ENCODE results near the gene PIGB.
"Not testable (repeated sequence)": the region's sequence is repeated elsewhere in the genome, so short reads cannot be mapped to it uniquely, and the experiment has no call there.

Gene PIGB

DNA sequence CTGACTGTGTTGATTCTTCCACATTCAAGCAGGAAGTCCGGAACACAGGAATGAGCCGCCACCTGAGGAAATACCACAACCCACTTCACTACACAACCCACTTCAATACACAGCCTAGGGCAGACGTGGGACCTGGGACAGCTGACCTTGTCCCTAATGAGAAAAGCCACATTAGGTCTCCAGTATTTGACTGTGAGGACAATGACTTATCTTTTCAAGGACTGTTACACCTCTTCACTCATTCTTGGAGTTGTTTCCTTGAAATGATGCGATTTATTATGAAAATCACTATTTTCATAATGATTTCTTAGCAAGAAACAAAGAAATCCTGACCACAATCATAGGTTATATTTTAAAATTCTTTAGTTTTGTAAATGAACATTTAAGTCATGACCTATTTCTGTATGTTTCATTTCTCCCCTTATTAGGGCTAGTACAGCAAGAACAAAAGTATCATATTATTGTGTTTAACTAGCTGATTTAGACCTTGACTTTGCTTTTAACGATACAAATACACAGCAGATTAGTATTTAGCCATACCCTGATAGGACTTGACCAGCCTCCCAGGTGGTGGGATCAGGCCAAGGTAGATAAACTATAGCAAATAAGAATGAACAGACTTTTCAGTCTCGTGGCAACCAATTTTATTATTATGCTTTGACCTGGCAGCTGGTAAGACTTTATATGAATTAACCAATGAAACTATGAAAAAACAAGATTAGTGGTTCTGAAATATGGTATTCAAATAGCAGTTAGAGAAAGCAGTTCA, 35.5 kb upstream of the PIGB start:
- H3K4me1 ChIP-seq (ENCODE audit: control insufficient read depth in 1 of 2, insufficient read depth in 2 of 2, low read length in 2 of 2): peaks cover 0 to 10% of the 10 kb centered on the region in 2 donors
- no peaks in the 10 kb centered on the region for H3K36me3 ChIP-seq (ENCODE audit: control insufficient read depth in 1 of 2, insufficient read depth in 2 of 2, low read length in 2 of 2)
- H3K27me3 ChIP-seq (ENCODE audit: low read depth, low read length): no peaks in the 10 kb centered on the region
- H3K4me3 ChIP-seq (ENCODE audit: low read depth in 1 of 2, low read length in 2 of 2): no peak overlapping the region
- peak overlapping the region; percentile 6 for H3K27ac ChIP-seq (ENCODE audit: low read length)
- H3K9me3 ChIP-seq (ENCODE audit: control insufficient read depth in 1 of 2, low read length in 2 of 2): no peaks in the 10 kb centered on the region

DNA sequence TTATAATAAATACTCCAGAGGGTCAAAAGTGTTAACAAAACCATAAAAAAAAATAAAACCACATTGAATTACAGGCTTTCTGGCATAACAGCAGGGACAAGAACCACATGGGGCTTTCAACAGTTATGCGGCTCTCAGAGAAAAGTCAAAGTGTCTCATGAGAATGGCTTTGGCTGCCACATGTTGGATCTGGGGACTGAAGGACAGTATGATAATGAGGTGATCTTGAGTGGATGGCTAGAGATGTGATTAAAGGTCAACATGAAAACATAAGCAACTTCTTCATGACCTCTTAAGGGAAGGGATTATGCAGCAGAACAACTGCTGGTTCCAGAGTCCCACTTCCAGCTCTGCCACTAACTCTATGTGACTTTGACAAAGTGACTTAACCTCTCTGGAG, 34.6 kb upstream of the PIGB start:
- Histone ChIP-seq H3K9me3 (ENCODE audit: control insufficient read depth in 1 of 2, low read length in 2 of 2) (no peaks in the 10 kb centered on the region), H3K27me3 (ENCODE audit: low read depth, low read length) (no peaks in the 10 kb centered on the region), H3K4me3 (ENCODE audit: low read depth in 1 of 2, low read length in 2 of 2) (no peak overlapping the region), H3K36me3 (ENCODE audit: control insufficient read depth in 1 of 2, insufficient read depth in 2 of 2, low read length in 2 of 2) (no peaks in the 10 kb centered on the region), H3K27ac (ENCODE audit: low read length) (no peak overlapping the region), H3K4me1 (ENCODE audit: control insufficient read depth in 1 of 2, insufficient read depth in 2 of 2, low read length in 2 of 2) (peaks cover 0 to 7% of the 10 kb centered on the region in 2 donors)

DNA sequence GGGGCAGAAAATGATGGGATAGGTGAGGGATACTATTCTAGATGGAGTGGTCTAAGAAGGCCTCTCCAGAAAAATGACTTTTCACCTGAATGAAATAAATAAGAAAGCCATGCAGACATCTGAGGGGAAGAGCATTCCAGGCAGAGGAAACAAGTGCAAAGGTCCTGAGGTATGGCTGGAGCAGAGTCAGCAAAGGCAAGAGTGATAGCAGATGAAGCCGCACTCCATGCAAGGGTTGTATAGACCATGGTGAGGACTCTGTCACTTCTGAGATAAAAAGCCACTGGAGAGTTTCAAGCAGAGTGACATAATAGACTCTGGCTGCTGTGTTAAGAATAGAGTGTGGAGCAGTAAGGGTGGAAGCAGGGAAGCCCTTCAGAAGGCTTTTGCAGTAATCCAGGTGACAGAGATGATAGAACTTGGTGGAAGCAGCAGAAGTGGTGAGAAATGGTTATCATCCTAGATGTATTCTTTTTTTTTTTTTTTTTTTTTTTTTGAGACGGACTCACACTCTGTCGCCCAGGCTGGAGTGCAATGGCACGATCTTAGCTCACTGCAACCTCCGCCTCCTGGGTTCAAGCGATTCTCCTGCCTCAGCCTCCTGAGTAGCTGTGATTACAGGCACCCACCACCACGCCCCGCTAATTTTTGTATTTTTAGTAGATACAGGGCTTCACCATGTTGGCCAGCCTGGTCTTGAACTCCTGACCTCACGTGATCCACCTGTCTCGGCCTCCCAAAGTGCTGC, 32.4 kb upstream of the PIGB start:
- H3K36me3 ChIP-seq (ENCODE audit: control insufficient read depth in 1 of 2, insufficient read depth in 2 of 2, low read length in 2 of 2); H3K9me3 ChIP-seq (ENCODE audit: control insufficient read depth in 1 of 2, low read length in 2 of 2); H3K27me3 ChIP-seq (ENCODE audit: low read depth, low read length); H3K4me3 ChIP-seq (ENCODE audit: low read depth in 1 of 2, low read length in 2 of 2); H3K27ac ChIP-seq (ENCODE audit: low read length); H3K4me1 ChIP-seq (ENCODE audit: control insufficient read depth in 1 of 2, insufficient read depth in 2 of 2, low read length in 2 of 2): not testable (repeated sequence)

DNA sequence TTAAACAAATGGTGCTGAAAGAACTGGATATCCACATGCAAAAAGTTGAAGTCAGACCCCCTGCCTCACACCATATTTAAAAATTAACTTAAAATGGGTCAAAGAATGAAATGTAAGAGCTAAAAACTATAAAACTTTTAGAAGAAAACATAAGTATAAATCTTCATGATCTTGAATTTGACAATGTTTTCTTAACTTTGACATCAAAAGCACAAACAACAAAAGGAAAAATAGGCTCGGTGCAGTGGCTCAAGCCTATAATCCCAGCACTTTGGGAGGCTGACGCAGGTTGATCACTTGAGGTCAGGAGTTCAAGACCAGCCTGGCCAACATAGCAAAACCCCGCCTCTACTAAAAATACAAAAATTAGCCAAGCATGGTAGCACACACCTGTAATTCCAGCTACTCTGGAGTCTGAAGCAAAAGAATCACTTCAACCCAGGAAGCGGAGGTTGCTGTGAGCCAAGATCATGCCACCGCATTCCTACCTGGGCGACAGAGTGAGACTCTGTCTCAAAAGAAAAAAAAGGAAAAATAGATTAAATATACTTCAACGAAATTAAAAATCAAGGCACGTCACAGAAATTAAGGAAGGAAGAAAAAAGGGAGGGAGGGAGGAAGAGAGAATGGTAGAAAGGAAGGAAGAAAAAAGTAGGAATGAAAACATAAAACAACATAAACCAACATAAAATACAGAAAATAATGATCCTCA, 30.9 kb upstream of the PIGB start:
- Histone ChIP-seq H3K9me3 (ENCODE audit: control insufficient read depth in 1 of 2, low read length in 2 of 2) (no peaks in the 10 kb centered on the region), H3K4me1 (ENCODE audit: control insufficient read depth in 1 of 2, insufficient read depth in 2 of 2, low read length in 2 of 2) (no peaks in the 10 kb centered on the region), H3K36me3 (ENCODE audit: control insufficient read depth in 1 of 2, insufficient read depth in 2 of 2, low read length in 2 of 2) (peaks cover 0 to 4% of the 10 kb centered on the region in 2 donors), H3K27ac (ENCODE audit: low read length) (peak overlapping the region; percentile 64), H3K27me3 (ENCODE audit: low read depth, low read length) (no peaks in the 10 kb centered on the region), H3K4me3 (ENCODE audit: low read depth in 1 of 2, low read length in 2 of 2) (peak overlapping the region; percentile 90)

DNA sequence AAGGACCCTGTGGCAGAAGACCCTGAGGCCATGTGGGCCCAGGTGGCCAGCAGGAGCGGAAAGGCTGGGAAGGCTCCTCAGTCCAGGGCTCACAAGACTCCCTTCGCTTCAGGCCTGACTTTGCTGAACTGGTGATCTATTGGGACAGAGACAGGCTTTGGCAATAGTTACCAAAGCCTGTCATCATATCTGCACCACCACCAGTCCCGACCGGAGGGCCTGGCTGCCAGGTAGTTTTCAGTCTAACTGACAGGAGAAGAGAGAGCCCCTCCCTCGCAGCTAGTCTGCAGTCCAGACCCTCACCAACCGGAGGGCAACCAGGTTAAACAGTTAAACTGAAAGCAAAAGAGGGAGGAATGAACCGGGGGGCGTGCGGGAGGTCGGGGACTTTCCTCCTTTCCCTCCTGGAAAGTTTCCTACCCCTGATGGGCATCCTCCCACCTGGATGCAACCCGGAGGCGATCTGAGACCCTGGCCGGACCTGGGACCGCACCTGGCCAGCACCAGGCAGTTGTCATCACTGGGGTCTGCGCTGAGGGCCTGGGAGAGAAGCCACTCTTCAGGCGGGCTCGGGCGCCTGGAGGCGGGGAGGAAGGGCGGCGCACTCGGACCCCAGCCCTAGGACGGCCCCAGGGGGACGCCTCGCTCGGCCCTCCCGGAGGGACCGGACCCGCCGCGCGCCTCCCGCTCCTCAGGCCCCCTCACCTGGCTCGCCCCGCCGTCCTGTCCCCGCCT, 29.8 kb upstream of the PIGB start:
- Histone ChIP-seq H3K4me1 (ENCODE audit: control insufficient read depth in 1 of 2, insufficient read depth in 2 of 2, low read length in 2 of 2) (no peaks in the 10 kb centered on the region), H3K4me3 (ENCODE audit: low read depth in 1 of 2, low read length in 2 of 2) (peak overlapping the region; percentile 90), H3K27ac (ENCODE audit: low read length) (peak overlapping the region; percentile 64), H3K9me3 (ENCODE audit: control insufficient read depth in 1 of 2, low read length in 2 of 2) (no peaks in the 10 kb centered on the region), H3K27me3 (ENCODE audit: low read depth, low read length) (no peaks in the 10 kb centered on the region), H3K36me3 (ENCODE audit: control insufficient read depth in 1 of 2, insufficient read depth in 2 of 2, low read length in 2 of 2) (peaks cover 0 to 4% of the 10 kb centered on the region in 2 donors)

DNA sequence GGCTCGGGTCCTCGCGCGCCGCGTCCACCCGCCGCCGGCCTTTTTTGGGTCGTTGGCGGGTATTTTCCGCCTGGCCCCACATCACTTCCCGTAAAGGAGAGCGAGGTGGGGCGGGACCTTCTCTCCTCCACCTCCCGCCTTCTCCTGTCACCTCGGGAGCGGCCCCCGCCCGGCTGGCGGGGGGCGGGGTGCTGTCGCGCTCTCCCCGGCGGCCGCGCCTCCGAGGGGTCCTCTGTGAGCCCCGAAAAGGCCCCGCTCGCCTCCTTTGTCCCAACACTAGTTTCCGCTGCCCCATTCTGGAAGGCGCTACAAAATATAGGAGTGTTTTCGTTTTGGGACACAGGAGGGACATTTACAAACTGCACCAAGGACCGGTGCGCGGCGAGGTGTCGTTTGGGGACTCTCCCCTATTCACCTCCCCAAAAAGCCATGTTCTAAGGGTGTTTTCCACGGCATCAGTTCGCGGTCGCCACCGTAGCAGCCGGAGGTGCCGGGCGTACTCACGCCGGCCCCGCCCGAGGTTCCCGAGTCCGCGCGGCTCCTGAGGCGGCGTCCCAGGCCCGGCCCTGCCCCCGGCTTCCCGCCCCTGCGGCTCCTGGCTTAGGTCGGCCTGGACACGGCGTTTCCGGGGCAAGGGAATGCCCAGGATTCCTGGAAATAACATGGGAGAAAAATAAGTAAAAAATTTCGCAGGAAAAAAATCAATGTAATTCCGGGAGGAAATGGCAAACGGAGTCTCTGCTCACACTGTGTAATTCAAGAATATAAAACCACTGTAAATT, 29.1 kb upstream of the PIGB start, which contains the start of gene RAB27A:
RAB27A (minus strand) TSS at position 68 of the 782 bp plus-strand sequence. CDS start 54,879 bp downstream, outside the sequence.
- H3K9me3 ChIP-seq (ENCODE audit: control insufficient read depth in 1 of 2, low read length in 2 of 2): no peaks in the 10 kb centered on the region

DNA sequence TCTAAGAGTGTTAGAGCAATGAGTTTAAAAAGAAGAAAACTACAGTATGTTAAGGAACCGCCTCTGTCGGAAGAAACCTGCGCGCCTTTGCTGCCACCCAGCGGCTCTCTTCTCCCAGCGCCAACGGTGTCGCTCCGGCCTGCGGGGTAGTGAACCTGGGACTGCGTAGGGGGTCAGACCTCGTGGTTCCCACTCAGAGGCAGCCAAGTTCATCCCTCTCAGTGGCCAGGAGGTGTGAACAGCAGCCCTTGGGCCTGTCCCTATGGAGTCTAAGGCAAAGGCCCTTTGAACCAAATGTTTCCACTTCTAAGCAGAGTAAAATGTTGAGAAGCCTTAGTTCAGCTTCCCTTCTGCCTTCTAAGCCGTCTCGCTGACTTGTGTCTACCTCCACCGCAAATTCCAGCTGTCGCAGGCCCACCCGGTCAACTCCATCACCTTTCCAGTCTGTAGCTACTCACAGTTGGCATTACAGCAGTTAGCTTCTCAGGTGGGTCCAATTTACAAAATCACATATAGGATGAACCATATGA, 28.4 kb upstream of the PIGB start:
- Histone ChIP-seq H3K4me3 (ENCODE audit: low read depth in 1 of 2, low read length in 2 of 2) (peak overlapping the region; percentile 90), H3K4me1 (ENCODE audit: control insufficient read depth in 1 of 2, insufficient read depth in 2 of 2, low read length in 2 of 2) (no peaks in the 10 kb centered on the region), H3K36me3 (ENCODE audit: control insufficient read depth in 1 of 2, insufficient read depth in 2 of 2, low read length in 2 of 2) (peaks cover 0 to 4% of the 10 kb centered on the region in 2 donors), H3K27ac (ENCODE audit: low read length) (peak overlapping the region; percentile 64), H3K27me3 (ENCODE audit: low read depth, low read length) (no peaks in the 10 kb centered on the region), H3K9me3 (ENCODE audit: control insufficient read depth in 1 of 2, low read length in 2 of 2) (no peaks in the 10 kb centered on the region)

More for the DNA sequence above, 29.1 kb upstream of the PIGB start, which contains the start of gene RAB27A:
- Histone ChIP-seq H3K27me3 (ENCODE audit: low read depth, low read length) (no peaks in the 10 kb centered on the region), H3K36me3 (ENCODE audit: control insufficient read depth in 1 of 2, insufficient read depth in 2 of 2, low read length in 2 of 2) (peaks cover 0 to 4% of the 10 kb centered on the region in 2 donors), H3K4me1 (ENCODE audit: control insufficient read depth in 1 of 2, insufficient read depth in 2 of 2, low read length in 2 of 2) (no peaks in the 10 kb centered on the region), H3K27ac (ENCODE audit: low read length) (peak within 1 kb of the TSS; percentile 64), H3K4me3 (ENCODE audit: low read depth in 1 of 2, low read length in 2 of 2) (peak within 1 kb of the TSS; percentile 90)

DNA sequence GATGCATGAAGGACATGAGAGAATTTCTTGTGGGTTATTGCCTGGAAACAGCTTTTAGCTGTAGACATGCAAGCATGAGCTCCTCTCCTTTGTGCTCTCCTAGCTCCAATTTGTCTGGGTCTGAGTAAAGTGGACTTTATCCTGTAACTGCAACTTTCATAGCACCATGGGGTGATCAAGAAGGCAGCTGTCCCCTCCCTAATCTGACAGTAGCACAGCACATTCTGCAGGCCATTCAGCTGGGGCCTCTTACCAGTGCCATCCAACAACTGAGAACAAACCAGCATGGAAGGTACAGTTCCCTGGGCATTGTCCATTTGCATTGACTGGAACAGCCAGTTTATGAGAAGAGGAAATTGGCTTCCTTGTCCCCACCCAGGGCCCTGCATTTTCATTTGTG, 21.7 kb upstream of the PIGB start:
- Histone ChIP-seq H3K9me3 (ENCODE audit: control insufficient read depth in 1 of 2, low read length in 2 of 2) (no peaks in the 10 kb centered on the region), H3K27me3 (ENCODE audit: low read depth, low read length) (no peaks in the 10 kb centered on the region), H3K4me3 (ENCODE audit: low read depth in 1 of 2, low read length in 2 of 2) (no peak overlapping the region), H3K36me3 (ENCODE audit: control insufficient read depth in 1 of 2, insufficient read depth in 2 of 2, low read length in 2 of 2) (no peaks in the 10 kb centered on the region), H3K4me1 (ENCODE audit: control insufficient read depth in 1 of 2, insufficient read depth in 2 of 2, low read length in 2 of 2) (no peaks in the 10 kb centered on the region), H3K27ac (ENCODE audit: low read length) (no peak overlapping the region)

DNA sequence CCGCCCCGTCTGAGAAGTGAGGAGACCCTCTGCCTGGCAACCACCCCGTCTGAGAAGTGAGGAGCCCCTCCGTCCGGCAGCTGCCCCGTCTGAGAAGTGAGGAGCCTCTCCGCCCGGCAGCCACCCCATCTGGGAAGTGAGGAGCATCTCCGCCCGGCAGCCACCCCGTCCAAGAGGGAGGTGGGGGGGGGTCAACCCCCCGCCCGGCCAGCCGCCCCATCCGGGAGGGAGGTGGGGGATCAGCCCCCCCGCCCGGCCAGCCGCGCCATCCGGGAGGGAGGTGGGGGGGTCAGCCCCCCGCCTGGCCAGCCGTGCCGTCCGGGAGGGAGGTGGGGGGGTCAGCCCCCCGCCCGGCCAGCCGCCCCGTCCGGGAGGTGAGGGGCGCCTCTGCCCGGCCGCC, 16.2 kb upstream of the PIGB start:
- H3K36me3 ChIP-seq (ENCODE audit: control insufficient read depth in 1 of 2, insufficient read depth in 2 of 2, low read length in 2 of 2); H3K27ac ChIP-seq (ENCODE audit: low read length): not testable (repeated sequence)

DNA sequence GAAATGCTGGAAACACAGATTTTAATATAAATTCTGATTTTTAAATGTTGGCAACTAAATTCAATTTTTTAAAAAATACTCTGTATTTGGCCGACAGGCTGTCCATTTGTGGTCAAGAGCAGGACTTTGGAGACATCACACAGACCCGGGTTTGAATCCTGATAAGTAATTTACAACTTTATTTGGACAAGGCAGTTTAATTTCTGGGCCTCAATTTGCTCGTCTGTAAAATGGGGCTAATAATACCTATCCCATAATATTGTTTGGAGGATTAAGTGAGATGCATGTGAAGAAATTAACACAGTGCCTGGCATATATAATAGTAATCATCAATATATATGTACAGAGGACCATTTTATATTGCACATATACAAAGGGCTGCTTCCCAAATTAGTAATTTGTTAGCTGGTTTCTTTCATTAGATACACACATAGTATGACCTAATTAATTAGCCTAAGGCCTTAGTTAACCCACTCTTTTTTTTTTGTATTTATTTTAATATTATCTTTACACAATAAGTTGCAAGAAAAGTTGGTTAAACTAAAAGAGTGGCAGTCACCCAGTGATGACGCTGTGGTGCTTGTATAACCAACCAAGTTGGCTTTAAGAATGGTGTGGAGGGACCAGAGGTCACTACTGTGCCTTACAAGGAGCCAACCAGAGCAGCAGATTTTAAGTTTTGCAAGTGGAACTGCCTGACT, 665 bp downstream of the PIGB start:
- no peaks in the 10 kb centered on the region for H3K36me3 ChIP-seq (ENCODE audit: control insufficient read depth in 1 of 2, insufficient read depth in 2 of 2, low read length in 2 of 2)

More for the DNA sequence above, 16.2 kb upstream of the PIGB start:
- not testable (repeated sequence) for H3K9me3 ChIP-seq (ENCODE audit: control insufficient read depth in 1 of 2, low read length in 2 of 2); H3K4me1 ChIP-seq (ENCODE audit: control insufficient read depth in 1 of 2, insufficient read depth in 2 of 2, low read length in 2 of 2); H3K27me3 ChIP-seq (ENCODE audit: low read depth, low read length); H3K4me3 ChIP-seq (ENCODE audit: low read depth in 1 of 2, low read length in 2 of 2)

More for the DNA sequence above, 665 bp downstream of the PIGB start:
- no peaks in the 10 kb centered on the region for H3K9me3 ChIP-seq (ENCODE audit: control insufficient read depth in 1 of 2, low read length in 2 of 2)
- peak overlapping the region; percentile 98 for H3K27ac ChIP-seq (ENCODE audit: low read length)
- H3K27me3 ChIP-seq (ENCODE audit: low read depth, low read length): no peaks in the 10 kb centered on the region
- H3K4me1 ChIP-seq (ENCODE audit: control insufficient read depth in 1 of 2, insufficient read depth in 2 of 2, low read length in 2 of 2): peaks cover 0 to 20% of the 10 kb centered on the region in 2 donors
- H3K4me3 ChIP-seq (ENCODE audit: low read depth in 1 of 2, low read length in 2 of 2): peak overlapping the region; percentile 89 to 99

Measured in muscle layer of duodenum (tissue), 2 donors.